Liver (tissue), 3 donors: ENCODE results near the gene MEGF6.

Experiments
- EGR1 ChIP-seq, 2 donors: IDR thresholded peaks; 2 replicates each; pipeline ENCODE4 v1.6.1; 2016 to 2018; ENCODE audit warnings: antibody characterized with exemption in 2 of 2, low read depth in 2 of 2
- GABPA ChIP-seq, 2 donors: IDR thresholded peaks in 1 of 2; conservative IDR thresholded peaks in 1 of 2; 2 replicates each; pipeline ENCODE4 v1.6.1; 2016; ENCODE audit warnings: antibody characterized with exemption in 2 of 2, mild to moderate bottlenecking in 1 of 2, moderate library complexity in 1 of 2
- JUND ChIP-seq, 2 donors: IDR thresholded peaks; 2 replicates each; pipeline ENCODE4 v1.6.1; 2016; ENCODE audit warnings: antibody characterized with exemption in 2 of 2
- NR2F2 ChIP-seq: IDR thresholded peaks from 2 replicates; pipeline ENCODE4 v1.6.1; 2016; ENCODE audit warnings: antibody characterized with exemption
- RAD21 ChIP-seq, 2 donors: IDR thresholded peaks; 2 replicates each; pipeline ENCODE4 v1.6.1; 2016; ENCODE audit warnings: antibody characterized with exemption in 2 of 2, mild to moderate bottlenecking in 2 of 2
- RXRA ChIP-seq, 2 donors: IDR thresholded peaks; 2 replicates each; pipeline ENCODE4 v1.6.1; 2017 to 2018; ENCODE audit warnings: antibody characterized with exemption in 2 of 2, mild to moderate bottlenecking in 1 of 2
- SP1 ChIP-seq: IDR thresholded peaks from 2 replicates; pipeline ENCODE4 v1.6.1; 2018; ENCODE audit warnings: antibody characterized with exemption, mild to moderate bottlenecking
- TAF1 ChIP-seq: conservative IDR thresholded peaks from 2 replicates; pipeline ENCODE4 v1.6.1; 2016; ENCODE audit warnings: antibody characterized with exemption, mild to moderate bottlenecking
- YY1 ChIP-seq: IDR thresholded peaks from 2 replicates; pipeline ENCODE4 v1.6.1; 2016; ENCODE audit warnings: antibody characterized with exemption, mild to moderate bottlenecking
- TF ChIP-seq, protein P1 (sequence below): fragments of 150-350 bp; IDR thresholded peaks from 2 replicates; pipeline ENCODE4 v1.5.1; 2017; ENCODE audit warnings: improper control_type of control experiment, low read depth, low read length; ENCODE audit not compliant: missing input control
- TF ChIP-seq, protein P2 (sequence below): IDR thresholded peaks from 2 replicates; pipeline ENCODE4 v1.6.1; 2016; ENCODE audit warnings: antibody characterized with exemption
- TF ChIP-seq, protein P3 (sequence below): IDR thresholded peaks from 2 replicates; pipeline ENCODE4 v1.6.1; 2016; ENCODE audit warnings: antibody characterized with exemption
- TF ChIP-seq, protein P4 (sequence below): IDR thresholded peaks from 2 replicates; pipeline ENCODE4 v1.6.1; 2016; ENCODE audit warnings: antibody characterized with exemption
- TF ChIP-seq, protein P5 (sequence below): IDR thresholded peaks from 2 replicates; pipeline ENCODE4 v1.6.1; 2016; ENCODE audit warnings: antibody characterized with exemption, mild to moderate bottlenecking
- donor health status: healthy.
- donor health status: healthy.

DNA sequence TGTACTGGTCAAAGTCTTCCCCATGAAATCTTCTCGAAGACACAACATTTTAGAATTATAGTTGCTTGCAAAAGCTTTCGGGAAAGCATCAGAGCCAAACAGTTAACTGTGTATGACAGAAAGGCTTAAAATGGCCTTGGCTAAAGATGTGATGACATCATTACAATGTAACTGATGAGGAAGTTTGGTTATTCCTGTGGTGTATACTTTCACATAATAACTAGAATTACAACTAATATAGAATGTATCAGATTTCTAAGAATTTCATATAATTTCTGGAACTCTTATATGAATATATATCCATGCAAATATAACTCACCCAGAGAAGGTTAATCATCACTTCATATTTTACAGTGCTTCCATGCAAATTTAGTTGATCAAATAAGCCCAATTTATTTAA lies 49.4 kb upstream of the MEGF6 start:
- TF ChIP-seq, protein P1, sequence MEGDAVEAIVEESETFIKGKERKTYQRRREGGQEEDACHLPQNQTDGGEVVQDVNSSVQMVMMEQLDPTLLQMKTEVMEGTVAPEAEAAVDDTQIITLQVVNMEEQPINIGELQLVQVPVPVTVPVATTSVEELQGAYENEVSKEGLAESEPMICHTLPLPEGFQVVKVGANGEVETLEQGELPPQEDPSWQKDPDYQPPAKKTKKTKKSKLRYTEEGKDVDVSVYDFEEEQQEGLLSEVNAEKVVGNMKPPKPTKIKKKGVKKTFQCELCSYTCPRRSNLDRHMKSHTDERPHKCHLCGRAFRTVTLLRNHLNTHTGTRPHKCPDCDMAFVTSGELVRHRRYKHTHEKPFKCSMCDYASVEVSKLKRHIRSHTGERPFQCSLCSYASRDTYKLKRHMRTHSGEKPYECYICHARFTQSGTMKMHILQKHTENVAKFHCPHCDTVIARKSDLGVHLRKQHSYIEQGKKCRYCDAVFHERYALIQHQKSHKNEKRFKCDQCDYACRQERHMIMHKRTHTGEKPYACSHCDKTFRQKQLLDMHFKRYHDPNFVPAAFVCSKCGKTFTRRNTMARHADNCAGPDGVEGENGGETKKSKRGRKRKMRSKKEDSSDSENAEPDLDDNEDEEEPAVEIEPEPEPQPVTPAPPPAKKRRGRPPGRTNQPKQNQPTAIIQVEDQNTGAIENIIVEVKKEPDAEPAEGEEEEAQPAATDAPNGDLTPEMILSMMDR, result no peak
- TF ChIP-seq, protein P2, sequence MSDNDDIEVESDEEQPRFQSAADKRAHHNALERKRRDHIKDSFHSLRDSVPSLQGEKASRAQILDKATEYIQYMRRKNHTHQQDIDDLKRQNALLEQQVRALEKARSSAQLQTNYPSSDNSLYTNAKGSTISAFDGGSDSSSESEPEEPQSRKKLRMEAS, result no peak
- TF ChIP-seq RAD21 (IDR thresholded peaks at IDR 0.05), result no peak
- TF ChIP-seq GABPA (IDR thresholded peaks at IDR 0.05 in 1 of 2, conservative IDR thresholded peaks at IDR 0.05 in 1 of 2), result no peak
- TF ChIP-seq, protein P3, sequence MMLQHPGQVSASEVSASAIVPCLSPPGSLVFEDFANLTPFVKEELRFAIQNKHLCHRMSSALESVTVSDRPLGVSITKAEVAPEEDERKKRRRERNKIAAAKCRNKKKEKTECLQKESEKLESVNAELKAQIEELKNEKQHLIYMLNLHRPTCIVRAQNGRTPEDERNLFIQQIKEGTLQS, result no peak
- TF ChIP-seq TAF1, result no peak
- no peak for TF ChIP-seq SP1
- no peak for TF ChIP-seq YY1
- TF ChIP-seq EGR1 (IDR thresholded peaks at IDR 0.05; ENCODE audit: low read depth in 2 of 2), result no peak
- TF ChIP-seq, protein P4, sequence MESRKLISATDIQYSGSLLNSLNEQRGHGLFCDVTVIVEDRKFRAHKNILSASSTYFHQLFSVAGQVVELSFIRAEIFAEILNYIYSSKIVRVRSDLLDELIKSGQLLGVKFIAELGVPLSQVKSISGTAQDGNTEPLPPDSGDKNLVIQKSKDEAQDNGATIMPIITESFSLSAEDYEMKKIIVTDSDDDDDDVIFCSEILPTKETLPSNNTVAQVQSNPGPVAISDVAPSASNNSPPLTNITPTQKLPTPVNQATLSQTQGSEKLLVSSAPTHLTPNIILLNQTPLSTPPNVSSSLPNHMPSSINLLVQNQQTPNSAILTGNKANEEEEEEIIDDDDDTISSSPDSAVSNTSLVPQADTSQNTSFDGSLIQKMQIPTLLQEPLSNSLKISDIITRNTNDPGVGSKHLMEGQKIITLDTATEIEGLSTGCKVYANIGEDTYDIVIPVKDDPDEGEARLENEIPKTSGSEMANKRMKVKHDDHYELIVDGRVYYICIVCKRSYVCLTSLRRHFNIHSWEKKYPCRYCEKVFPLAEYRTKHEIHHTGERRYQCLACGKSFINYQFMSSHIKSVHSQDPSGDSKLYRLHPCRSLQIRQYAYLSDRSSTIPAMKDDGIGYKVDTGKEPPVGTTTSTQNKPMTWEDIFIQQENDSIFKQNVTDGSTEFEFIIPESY, result no peak
- TF ChIP-seq JUND (IDR thresholded peaks at IDR 0.05), result no peak
- TF ChIP-seq, protein P5, sequence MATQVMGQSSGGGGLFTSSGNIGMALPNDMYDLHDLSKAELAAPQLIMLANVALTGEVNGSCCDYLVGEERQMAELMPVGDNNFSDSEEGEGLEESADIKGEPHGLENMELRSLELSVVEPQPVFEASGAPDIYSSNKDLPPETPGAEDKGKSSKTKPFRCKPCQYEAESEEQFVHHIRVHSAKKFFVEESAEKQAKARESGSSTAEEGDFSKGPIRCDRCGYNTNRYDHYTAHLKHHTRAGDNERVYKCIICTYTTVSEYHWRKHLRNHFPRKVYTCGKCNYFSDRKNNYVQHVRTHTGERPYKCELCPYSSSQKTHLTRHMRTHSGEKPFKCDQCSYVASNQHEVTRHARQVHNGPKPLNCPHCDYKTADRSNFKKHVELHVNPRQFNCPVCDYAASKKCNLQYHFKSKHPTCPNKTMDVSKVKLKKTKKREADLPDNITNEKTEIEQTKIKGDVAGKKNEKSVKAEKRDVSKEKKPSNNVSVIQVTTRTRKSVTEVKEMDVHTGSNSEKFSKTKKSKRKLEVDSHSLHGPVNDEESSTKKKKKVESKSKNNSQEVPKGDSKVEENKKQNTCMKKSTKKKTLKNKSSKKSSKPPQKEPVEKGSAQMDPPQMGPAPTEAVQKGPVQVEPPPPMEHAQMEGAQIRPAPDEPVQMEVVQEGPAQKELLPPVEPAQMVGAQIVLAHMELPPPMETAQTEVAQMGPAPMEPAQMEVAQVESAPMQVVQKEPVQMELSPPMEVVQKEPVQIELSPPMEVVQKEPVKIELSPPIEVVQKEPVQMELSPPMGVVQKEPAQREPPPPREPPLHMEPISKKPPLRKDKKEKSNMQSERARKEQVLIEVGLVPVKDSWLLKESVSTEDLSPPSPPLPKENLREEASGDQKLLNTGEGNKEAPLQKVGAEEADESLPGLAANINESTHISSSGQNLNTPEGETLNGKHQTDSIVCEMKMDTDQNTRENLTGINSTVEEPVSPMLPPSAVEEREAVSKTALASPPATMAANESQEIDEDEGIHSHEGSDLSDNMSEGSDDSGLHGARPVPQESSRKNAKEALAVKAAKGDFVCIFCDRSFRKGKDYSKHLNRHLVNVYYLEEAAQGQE, result no peak
- TF ChIP-seq NR2F2, result no peak
- no peak for TF ChIP-seq RXRA (IDR thresholded peaks at IDR 0.05)
